Stimulated activated naive B cell treated with anti-CD40 and anti-IgM and Interleukin-4, amounts not matched to agents 10 μg/mL and 1 μg/mL and 100 μg/mL, for 72 hours (primary cell): ENCODE data around the gene PFDN1.

ENCODE experiments used
- ATAC-seq, 2 donors: fragments of 150-1000 bp; cut with Tn5 transposase; replicated peaks; 2 replicates each; pipeline ENCODE4 v1.10.0; 2021; ENCODE audit warnings: moderate library complexity in 1 of 2
- DNase-seq: peaks from one replicate; pipeline ENCODE4 v3.0.0; 2021
- H3K27ac Mint-ChIP-seq: one replicate; pipeline ENCODE4 v1.8.0; 2022; ENCODE audit warnings: mild to moderate bottlenecking, mixed read lengths
- H3K27me3 Mint-ChIP-seq, 2 donors: one replicate each; pipeline ENCODE4 v1.8.0; 2022; ENCODE audit warnings: mixed read lengths in 2 of 2
- H3K36me3 Mint-ChIP-seq, 2 donors: one replicate each; pipeline ENCODE4 v1.8.0; 2022; ENCODE audit warnings: mixed read lengths in 2 of 2, mild to moderate bottlenecking in 1 of 2
- H3K4me1 Mint-ChIP-seq, 2 donors: one replicate each; pipeline ENCODE4 v1.8.0; 2022; ENCODE audit warnings: mixed read lengths in 2 of 2, mild to moderate bottlenecking in 1 of 2
- H3K4me3 Mint-ChIP-seq, 2 donors: one replicate each; pipeline ENCODE4 v1.8.0; 2022; ENCODE audit warnings: mild to moderate bottlenecking in 2 of 2, mixed read lengths in 2 of 2, moderate library complexity in 1 of 2
- H3K9me3 Mint-ChIP-seq, 2 donors: one replicate each; pipeline ENCODE4 v1.8.0; 2022; ENCODE audit warnings: mixed read lengths in 2 of 2, mild to moderate bottlenecking in 1 of 2

PFDN1 gene

DNA sequence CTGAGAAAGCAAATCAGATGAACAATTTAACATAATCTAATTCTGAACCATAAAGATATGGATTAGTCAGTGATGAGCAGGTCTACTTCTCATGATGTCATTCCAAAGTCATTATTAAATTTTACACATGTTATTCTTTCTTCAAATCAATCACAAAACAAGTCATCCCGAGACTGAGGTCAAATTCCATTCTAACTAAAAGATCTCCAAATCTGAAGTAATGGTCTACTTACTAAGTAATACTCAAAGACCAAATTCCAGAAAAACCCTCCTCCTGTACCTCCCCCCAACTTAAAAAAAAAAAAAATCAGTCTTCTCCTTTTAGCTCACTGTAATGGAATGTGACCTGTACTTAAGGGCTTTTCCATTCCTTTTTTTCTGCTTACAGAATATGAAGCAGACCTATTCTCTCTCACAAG lies 4.7 kb downstream of the PFDN1 start:
- Mint-ChIP-seq H3K27me3 (no peaks in the 10 kb centered on the region), H3K4me1 (peaks cover 18 to 44% of the 10 kb centered on the region in 2 donors), H3K36me3 (peaks cover 18 to 27% of the 10 kb centered on the region in 2 donors), H3K9me3 (no peaks in the 10 kb centered on the region), H3K27ac (no peak overlapping the region), H3K4me3 (no peak overlapping the region)
- DNase-seq = no peak
- ATAC-seq = no peak

DNA sequence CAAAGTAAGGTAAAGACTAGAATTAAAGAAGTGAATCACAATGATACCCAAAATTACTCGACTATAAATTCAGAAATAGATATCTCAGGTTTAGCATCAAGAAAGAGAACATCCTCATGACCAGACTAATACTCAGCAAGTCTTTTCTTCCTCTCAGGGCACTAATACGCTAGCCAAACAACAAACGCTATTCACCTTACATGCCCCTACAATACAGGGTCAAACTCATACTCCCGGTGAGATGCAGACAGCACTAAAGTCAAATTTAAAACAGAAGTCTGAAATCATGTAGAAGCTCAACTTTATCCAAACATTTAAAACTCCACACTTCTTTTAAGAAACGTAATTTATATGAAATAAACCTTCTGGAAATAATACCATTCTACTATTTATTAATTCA lies 5.6 kb downstream of the PFDN1 start:
- ATAC-seq (no peak), DNase-seq (no peak)
- H3K36me3 Mint-ChIP-seq = peaks cover 18 to 27% of the 10 kb centered on the region in 2 donors
- H3K9me3 Mint-ChIP-seq = no peaks in the 10 kb centered on the region
- H3K4me3 Mint-ChIP-seq = no peak overlapping the region
- H3K4me1 Mint-ChIP-seq = peaks cover 16 to 44% of the 10 kb centered on the region in 2 donors
- H3K27me3 Mint-ChIP-seq = no peaks in the 10 kb centered on the region
- H3K27ac Mint-ChIP-seq = no peak overlapping the region

DNA sequence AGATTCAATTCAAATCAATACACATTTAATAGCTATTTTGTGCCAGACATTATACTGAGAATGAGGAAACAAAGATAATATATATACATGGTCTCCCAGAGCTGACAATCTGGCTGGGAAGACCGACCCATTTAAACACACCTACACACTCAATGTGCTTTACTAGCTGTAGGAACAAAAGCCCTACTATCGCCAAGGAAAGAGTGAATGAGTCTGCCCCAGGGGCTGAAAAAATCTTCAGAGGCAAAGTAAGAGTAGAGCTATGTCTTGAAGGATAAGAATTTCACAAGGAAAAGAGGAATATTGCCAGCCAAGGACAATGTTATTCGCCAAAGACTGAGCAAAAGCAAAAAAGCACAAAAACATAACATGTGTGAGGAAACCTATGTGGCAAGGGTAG lies 6.6 kb downstream of the PFDN1 start:
- Mint-ChIP-seq H3K36me3 (peaks cover 21 to 27% of the 10 kb centered on the region in 2 donors), H3K4me3 (no peak overlapping the region), H3K27me3 (no peaks in the 10 kb centered on the region), H3K4me1 (peaks cover 13 to 40% of the 10 kb centered on the region in 2 donors), H3K9me3 (no peaks in the 10 kb centered on the region), H3K27ac (no peak overlapping the region)
- no peak for DNase-seq
- ATAC-seq = no peak

DNA sequence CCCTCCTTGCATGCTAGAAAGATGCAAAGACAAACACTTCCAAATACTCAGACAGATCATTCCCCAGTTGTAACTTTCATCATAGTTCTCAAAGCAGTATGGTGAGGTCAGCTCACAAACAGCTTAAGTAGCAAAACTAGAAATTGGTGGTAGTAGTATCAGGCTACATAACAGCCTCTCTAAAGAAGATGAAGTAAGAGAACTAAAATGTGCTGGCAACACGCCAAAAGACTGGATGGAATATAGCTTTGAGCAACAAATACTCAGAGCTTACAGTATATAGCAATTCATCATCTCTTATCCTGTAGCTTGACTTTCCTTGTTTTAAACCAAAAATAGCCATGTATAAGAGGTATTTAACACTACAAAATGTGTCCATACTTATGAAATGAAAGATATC lies 7.5 kb downstream of the PFDN1 start:
- Mint-ChIP-seq H3K27me3 (no peaks in the 10 kb centered on the region), H3K27ac (no peak overlapping the region), H3K4me1 (peaks cover 13 to 46% of the 10 kb centered on the region in 2 donors), H3K36me3 (peaks cover 25% of the 10 kb centered on the region in 2 donors), H3K9me3 (no peaks in the 10 kb centered on the region), H3K4me3 (no peak overlapping the region)
- ATAC-seq (no peak), DNase-seq (no peak)

DNA sequence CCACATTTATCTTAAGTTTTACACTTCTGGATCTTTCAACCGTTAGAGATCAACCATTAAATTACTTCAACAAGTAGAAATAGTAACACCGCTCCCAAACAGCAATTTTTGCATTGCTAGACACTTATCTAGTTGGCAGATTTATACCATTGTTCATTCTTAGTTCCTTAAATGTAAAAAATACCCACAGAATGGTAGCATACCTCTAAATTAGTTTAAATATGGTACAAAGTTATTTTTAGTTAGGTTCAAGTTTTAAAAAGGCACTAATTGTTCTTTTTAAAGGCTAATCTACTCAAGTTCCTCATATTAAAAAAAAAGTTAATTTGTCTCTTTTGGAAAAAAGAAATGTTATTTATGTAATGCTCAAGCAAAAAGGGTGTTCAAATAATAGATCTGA lies 8.1 kb downstream of the PFDN1 start:
- no peak for DNase-seq
- Mint-ChIP-seq H3K4me3 (peak overlapping the region in 1 of 2 donors; percentile 25), H3K27ac (no peak overlapping the region), H3K4me1 (peaks cover 14 to 46% of the 10 kb centered on the region in 2 donors), H3K36me3 (peaks cover 19 to 20% of the 10 kb centered on the region in 2 donors), H3K27me3 (no peaks in the 10 kb centered on the region), H3K9me3 (no peaks in the 10 kb centered on the region)
- ATAC-seq = no peak

DNA sequence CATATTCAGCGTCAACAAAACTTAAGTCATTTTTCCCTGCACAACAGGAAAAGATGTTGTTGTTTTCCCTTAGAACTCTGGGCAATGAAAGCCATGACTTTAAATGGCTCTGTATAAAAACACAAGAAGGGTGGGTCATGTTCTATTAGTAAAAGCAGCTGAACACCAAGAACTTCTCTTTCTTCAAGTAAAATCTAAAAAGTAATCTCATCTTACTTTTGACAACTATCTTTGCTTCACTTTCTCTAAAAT lies 9.1 kb downstream of the PFDN1 start:
- no peak overlapping the region for H3K27ac Mint-ChIP-seq
- H3K4me1 Mint-ChIP-seq = peaks cover 19 to 47% of the 10 kb centered on the region in 2 donors
- no peaks in the 10 kb centered on the region for H3K9me3 Mint-ChIP-seq
- no peak for ATAC-seq
- H3K4me3 Mint-ChIP-seq = no peak overlapping the region
- DNase-seq = no peak
- peaks cover 17% of the 10 kb centered on the region in 2 donors for H3K36me3 Mint-ChIP-seq
- no peaks in the 10 kb centered on the region for H3K27me3 Mint-ChIP-seq

DNA sequence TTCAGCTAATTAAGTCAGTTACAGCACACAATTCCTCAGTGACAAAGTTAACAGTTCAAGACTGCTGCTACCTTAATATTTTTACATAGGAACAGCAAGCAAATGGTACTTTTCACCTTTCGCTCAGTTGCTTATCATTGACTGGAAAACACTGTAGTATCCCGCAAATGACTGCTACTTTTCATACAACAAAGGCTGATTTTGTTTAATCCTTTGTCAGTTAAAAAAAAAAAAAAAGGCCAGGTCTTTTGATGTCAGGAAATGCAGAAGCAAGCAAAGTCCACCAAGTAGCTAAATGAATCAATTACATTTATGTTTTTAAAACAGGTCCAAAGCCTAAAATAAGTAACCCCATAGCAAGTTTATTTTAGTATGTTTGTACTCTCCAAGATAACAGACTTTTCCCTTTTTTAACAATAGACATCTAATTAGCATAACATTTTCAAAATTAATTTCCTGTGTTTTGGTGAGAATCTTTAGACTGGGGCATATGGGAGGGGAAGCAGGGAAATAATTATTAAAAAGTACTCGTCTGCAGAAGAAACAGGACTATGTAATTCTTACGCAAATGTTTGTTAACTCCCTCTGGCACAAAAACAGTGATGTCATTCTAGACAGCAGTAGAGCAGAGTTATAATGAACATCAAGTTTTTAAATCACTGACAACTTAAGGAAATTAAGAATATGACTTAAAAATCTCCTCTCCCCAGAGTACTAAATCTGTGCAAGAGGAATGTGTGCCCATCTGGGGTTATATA lies 9.6 kb downstream of the PFDN1 start:
- DNase-seq = no peak
- H3K4me3 Mint-ChIP-seq = no peak overlapping the region
- no peaks in the 10 kb centered on the region for H3K27me3 Mint-ChIP-seq
- H3K9me3 Mint-ChIP-seq = no peaks in the 10 kb centered on the region
- ATAC-seq = no peak
- peaks cover 14 to 16% of the 10 kb centered on the region in 2 donors for H3K36me3 Mint-ChIP-seq
- peaks cover 19 to 48% of the 10 kb centered on the region in 2 donors for H3K4me1 Mint-ChIP-seq
- H3K27ac Mint-ChIP-seq = no peak overlapping the region

DNA sequence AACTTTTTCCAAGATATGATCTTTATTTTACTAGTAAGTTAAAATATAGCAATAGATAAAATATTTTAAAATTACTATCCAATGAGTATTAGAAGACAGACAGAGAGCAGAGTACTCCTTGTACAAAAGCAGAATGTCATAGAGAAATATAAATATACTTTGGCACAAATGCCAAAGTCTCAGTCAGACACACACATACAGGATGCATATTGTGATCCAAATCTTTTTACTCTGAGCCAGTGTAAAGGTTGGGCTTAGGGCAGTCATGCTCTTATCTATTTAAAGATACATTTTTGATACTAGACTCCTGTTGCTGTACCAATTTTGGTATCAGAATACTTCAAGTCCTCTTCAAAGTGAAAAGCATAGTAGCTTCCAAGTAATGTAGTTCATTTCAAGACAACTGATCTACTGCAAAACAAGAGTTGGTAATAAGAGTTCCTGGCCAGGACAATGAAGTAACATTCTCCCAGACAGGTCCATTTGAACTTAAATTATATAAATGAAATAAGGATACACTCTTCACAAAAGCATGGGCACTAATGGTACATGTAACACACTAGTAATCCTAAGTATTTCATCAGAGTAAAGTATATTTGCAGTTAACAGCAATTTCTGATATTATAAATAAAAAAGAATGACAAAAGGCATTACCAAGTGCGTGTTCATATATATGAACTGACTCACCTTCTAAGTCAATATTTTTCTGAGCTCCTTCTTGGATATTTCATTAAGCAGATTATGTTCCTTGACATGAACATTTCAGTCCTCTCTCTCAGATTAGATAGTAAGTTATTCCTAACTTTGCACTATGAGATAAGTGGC lies 10.5 kb downstream of the PFDN1 start:
- Mint-ChIP-seq H3K36me3 (peaks cover 11 to 14% of the 10 kb centered on the region in 2 donors), H3K4me3 (no peak overlapping the region), H3K27ac (no peak overlapping the region), H3K4me1 (peaks cover 20 to 51% of the 10 kb centered on the region in 2 donors), H3K9me3 (no peaks in the 10 kb centered on the region), H3K27me3 (no peaks in the 10 kb centered on the region)
- DNase-seq = no peak
- no peak for ATAC-seq

DNA sequence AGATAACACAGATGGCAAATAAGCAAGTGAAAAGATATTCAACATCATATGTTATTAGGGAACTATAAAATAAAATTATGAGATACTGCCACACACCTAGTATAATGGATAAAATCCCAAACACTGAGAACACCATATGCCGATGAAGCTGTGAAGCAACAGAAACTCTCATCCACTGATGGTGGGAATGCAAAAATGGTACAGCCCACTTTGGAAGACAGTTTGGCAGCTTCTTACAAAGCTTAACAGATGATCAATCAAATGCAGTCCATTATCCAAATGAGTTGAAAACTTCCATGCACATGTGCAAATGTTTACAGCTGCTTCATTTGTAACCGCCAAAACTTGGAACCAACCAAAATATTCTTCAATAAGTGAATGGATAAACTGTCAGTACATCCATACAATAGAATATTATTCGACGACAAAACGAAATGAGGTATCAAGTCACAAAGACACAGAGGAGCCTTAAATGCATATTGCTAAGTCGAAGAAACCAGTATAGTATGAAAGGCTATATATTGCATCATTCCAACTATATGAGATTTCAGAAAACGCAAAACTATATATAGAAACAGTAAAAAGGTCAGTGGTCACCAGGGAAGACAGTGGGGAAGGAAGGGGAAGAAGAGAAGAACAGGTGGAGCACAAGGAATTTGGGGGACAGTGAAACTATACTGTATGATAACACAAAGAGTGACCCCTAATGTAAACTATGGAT lies 14.9 kb downstream of the PFDN1 start:
- H3K36me3 Mint-ChIP-seq = peaks cover 4 to 12% of the 10 kb centered on the region in 2 donors
- ATAC-seq (no peak), DNase-seq (no peak)
- no peak overlapping the region for H3K4me3 Mint-ChIP-seq
- H3K27ac Mint-ChIP-seq = no peak overlapping the region
- no peaks in the 10 kb centered on the region for H3K27me3 Mint-ChIP-seq
- no peaks in the 10 kb centered on the region for H3K9me3 Mint-ChIP-seq
- peaks cover 19 to 50% of the 10 kb centered on the region in 2 donors for H3K4me1 Mint-ChIP-seq

DNA sequence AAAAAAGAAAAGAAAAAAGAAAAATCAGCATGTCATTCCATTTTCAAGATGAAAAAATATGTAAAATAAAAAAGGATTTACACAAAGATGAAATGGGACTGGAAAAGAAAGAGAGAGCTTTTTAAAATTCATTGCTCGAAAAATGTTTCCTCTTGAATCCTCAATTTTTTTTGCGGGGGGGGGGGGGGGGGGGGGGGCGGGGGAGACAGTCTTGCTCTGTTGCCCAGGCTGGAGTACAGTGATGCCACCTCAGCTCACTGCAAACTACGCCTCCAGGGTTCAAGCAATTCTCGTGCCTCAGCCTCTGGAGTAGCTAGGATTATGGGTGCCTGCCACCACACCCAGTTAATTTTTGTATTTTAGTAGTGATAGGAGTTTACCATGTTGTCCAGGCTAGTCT lies 16.5 kb downstream of the PFDN1 start:
- ATAC-seq = no peak
- H3K4me1 Mint-ChIP-seq = peaks cover 19 to 53% of the 10 kb centered on the region in 2 donors
- no peaks in the 10 kb centered on the region for H3K27me3 Mint-ChIP-seq
- H3K36me3 Mint-ChIP-seq = peaks cover 4 to 11% of the 10 kb centered on the region in 2 donors
- no peaks in the 10 kb centered on the region for H3K9me3 Mint-ChIP-seq
- DNase-seq = no peak
- H3K4me3 Mint-ChIP-seq = no peak overlapping the region
- H3K27ac Mint-ChIP-seq = no peak overlapping the region

DNA sequence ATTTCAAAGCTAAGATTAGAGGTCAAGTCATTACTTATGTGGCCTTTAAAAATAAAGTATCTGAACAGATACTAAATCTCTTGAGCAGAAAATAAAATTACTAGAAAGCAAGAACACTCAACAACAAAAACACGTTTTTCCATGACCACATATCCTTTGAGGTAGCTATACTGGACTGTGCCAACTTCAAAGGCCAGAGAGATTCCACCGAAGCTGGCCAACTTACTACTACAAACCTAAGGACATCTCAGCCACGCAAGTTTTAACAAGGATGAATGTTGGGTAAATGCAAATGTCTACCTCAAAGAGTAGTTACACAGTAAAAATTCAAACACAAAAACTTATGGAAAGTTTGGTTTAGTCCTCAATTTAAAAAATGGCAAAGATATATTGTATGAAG lies 18.9 kb downstream of the PFDN1 start:
- no peak for DNase-seq
- ATAC-seq = no peak
- Mint-ChIP-seq H3K4me1 (peaks cover 12 to 40% of the 10 kb centered on the region in 2 donors), H3K9me3 (no peaks in the 10 kb centered on the region), H3K27me3 (no peaks in the 10 kb centered on the region), H3K36me3 (peaks cover 4 to 5% of the 10 kb centered on the region in 2 donors), H3K27ac (no peak overlapping the region), H3K4me3 (no peak overlapping the region)

DNA sequence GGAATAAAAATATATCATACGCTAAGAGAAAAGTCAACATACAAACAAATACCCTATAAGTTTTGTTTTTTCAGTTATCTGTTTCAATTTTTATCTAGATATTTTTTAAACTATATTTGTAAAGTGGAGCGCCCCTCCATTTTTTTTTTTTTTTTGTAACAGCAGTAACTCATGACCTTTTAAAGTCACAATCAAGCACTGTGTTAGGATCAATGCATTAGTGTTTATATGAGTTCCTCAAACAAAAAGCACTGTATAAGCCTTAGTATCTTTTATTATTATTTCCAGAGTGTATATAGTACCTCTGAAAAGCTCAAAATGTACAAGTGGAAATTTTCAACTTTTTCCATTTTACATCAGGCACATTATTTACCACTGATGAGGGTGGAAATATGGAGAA lies 20.6 kb downstream of the PFDN1 start:
- Mint-ChIP-seq H3K27me3 (no peaks in the 10 kb centered on the region), H3K9me3 (peaks cover 0 to 2% of the 10 kb centered on the region in 2 donors), H3K4me3 (no peak overlapping the region), H3K36me3 (peaks cover 13 to 16% of the 10 kb centered on the region in 2 donors), H3K4me1 (peaks cover 13 to 30% of the 10 kb centered on the region in 2 donors), H3K27ac (no peak overlapping the region)
- ATAC-seq = no peak
- DNase-seq = no peak

DNA sequence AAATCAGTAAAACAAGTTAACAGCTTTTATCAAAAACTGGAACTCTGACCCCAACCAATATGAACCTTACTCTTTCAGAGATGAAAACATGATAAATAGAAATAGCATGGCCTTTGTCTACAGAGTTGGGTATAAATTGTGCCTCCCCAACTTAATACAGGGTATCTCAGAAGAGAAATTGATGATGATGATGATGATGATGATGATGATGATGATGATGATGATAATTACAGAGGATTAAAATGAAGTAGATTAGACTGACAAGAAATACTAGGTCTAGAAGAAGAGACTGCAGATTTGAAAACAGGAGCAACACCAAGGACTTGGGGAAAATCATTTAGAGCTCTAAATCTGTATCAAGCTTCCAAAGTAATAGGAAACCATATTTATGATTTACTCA lies 27.1 kb downstream of the PFDN1 start:
- Mint-ChIP-seq H3K27ac (no peak overlapping the region), H3K4me1 (peaks cover 8 to 13% of the 10 kb centered on the region in 2 donors), H3K9me3 (peaks cover 0 to 2% of the 10 kb centered on the region in 2 donors), H3K27me3 (no peaks in the 10 kb centered on the region), H3K4me3 (no peak overlapping the region), H3K36me3 (peaks cover 26 to 27% of the 10 kb centered on the region in 2 donors)
- no peak for DNase-seq
- no peak for ATAC-seq

DNA sequence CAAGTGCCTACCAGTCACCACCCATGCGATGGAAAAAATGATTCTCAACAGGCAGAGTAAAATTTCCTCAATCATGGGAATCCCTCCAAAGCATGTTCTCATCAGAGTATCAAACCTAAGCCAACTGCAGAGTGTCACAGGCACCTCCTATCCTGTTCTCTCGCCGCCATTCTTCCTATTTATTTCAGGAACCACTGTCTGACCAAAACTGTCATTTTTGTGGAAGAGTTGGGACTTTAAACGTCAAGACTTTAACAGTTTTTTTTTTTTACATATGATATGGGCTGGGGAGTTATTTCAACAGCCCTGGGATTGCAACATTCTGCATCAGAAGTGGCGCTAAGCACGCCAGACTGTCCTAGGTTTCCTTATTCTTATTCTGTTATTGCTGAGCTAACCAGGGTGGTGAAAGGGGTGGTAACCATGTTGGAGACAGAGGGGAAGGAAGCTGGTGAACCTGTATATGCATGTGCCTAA lies 29.5 kb downstream of the PFDN1 start:
- DNase-seq (no peak), ATAC-seq (no peak)
- peaks cover 27 to 29% of the 10 kb centered on the region in 2 donors for H3K36me3 Mint-ChIP-seq
- no peak overlapping the region for H3K4me3 Mint-ChIP-seq
- H3K4me1 Mint-ChIP-seq = peaks cover 5 to 13% of the 10 kb centered on the region in 2 donors
- H3K27me3 Mint-ChIP-seq = no peaks in the 10 kb centered on the region
- no peak overlapping the region for H3K27ac Mint-ChIP-seq
- peaks cover 0 to 2% of the 10 kb centered on the region in 2 donors for H3K9me3 Mint-ChIP-seq
